ENCODE measurements around the gene EML4. TPM values are rescaled to one million over a fixed set of nuclear protein-coding genes. Genes with fewer than 3 reads are reported as not detected.

Gene EML4
- total RNA-seq, 1 experiment from 2014 or later: 38.3 TPM

- Histone ChIP-seq H3K9ac (ENCODE audit: low read length) (no peak overlapping the region), H3F3A (ENCODE audit: low read length, unreplicated experiment) (no peaks in the 10 kb centered on the region), H3K27ac (ENCODE audit: low read length) (no peak overlapping the region), H2AFZ (ENCODE audit: low read length) (no peak overlapping the region), H3K9me3 (ENCODE audit: low read length) (no peaks in the 10 kb centered on the region), H3K27me3 (ENCODE audit: low read length) (no peaks in the 10 kb centered on the region), H3K9me2 (replicated peaks; ENCODE audit: low read length) (no peaks in the 10 kb centered on the region), H3K79me2 (ENCODE audit: low read length) (no peaks in the 10 kb centered on the region), H3K4me3 (ENCODE audit: low read length) (no peak overlapping the region), H3K4me2 (ENCODE audit: low read length) (no peak overlapping the region), H3K36me3 (ENCODE audit: low read depth, low read length) (no peaks in the 10 kb centered on the region), H3K4me1 (ENCODE audit: insufficient read depth, low read length) (no peaks in the 10 kb centered on the region), H4K20me1 (ENCODE audit: low read length) (no peaks in the 10 kb centered on the region)
- TF ChIP-seq EZH2phosphoT487 (IDR thresholded peaks at IDR 0.05; ENCODE audit: borderline replicate concordance, low read length): no peak
- TF ChIP-seq EZH2 (IDR thresholded peaks at IDR 0.05; ENCODE audit: low read length, unreplicated experiment): no peak
- 0 out of 2 replicates have a peak, but pooled peaks have one; percentile 21 for TF ChIP-seq CTCF (conservative IDR thresholded peaks at IDR 0.05; ENCODE audit: low read depth, low read length)
- intact Hi-C loops (cut with micrococcal nuclease): no loop called here
- ChIA-PET POLR2A (ENCODE audit: unreplicated experiment) (no interaction called here), CTCF (no interaction called here)
- DNase-seq: no peak
- no TSS peak for BruUV-seq (replicated peaks)
- ATAC-seq: no peak
Measured at GRCh38 chr2:42274863-42275262, 105.7 kb downstream of the EML4 start.

GRCh38 chr2:42281416-42282081 lies 112.4 kb downstream of the EML4 start:
- no peak for TF ChIP-seq CTCF (conservative IDR thresholded peaks at IDR 0.05; ENCODE audit: low read depth, low read length)
- H3K9ac ChIP-seq (ENCODE audit: low read length): no peak overlapping the region
- ATAC-seq: no peak
- H3K27me3 ChIP-seq (ENCODE audit: low read length): no peaks in the 10 kb centered on the region
- no peaks in the 10 kb centered on the region for H3F3A ChIP-seq (ENCODE audit: low read length, unreplicated experiment)
- H3K4me1 ChIP-seq (ENCODE audit: insufficient read depth, low read length): peaks cover 3% of the 10 kb centered on the region; the same call in 1 of the 2 replicates
- no peak overlapping the region for H3K4me2 ChIP-seq (ENCODE audit: low read length)
- H3K4me3 ChIP-seq (ENCODE audit: low read length): no peak overlapping the region
- no peaks in the 10 kb centered on the region for H3K9me3 ChIP-seq (ENCODE audit: low read length)
- no peaks in the 10 kb centered on the region for H3K9me2 ChIP-seq (replicated peaks; ENCODE audit: low read length)
- H3K79me2 ChIP-seq (ENCODE audit: low read length): no peaks in the 10 kb centered on the region
- intact Hi-C loops (cut with micrococcal nuclease): no loop called here
- no peaks in the 10 kb centered on the region for H4K20me1 ChIP-seq (ENCODE audit: low read length)
- BruUV-seq (replicated peaks): no TSS peak
- H3K36me3 ChIP-seq (ENCODE audit: low read depth, low read length): peaks cover 9% of the 10 kb centered on the region; the same call in 1 of the 2 replicates
- POLR2A ChIA-PET (ENCODE audit: unreplicated experiment): no interaction called here
- H2AFZ ChIP-seq (ENCODE audit: low read length): no peak overlapping the region
- DNase-seq: no peak
- CTCF ChIA-PET: interaction anchor here (0.6 kb wide), 1 partner anchor 149 kb away, joined by 3 read pairs; no protein-coding TSS in a partner anchor
- H3K27ac ChIP-seq (ENCODE audit: low read length): no peak overlapping the region

- Histone ChIP-seq H3K9ac (ENCODE audit: low read length) (no peak overlapping the region), H4K20me1 (ENCODE audit: low read length) (no peaks in the 10 kb centered on the region), H3K27me3 (ENCODE audit: low read length) (no peaks in the 10 kb centered on the region), H2AFZ (ENCODE audit: low read length) (no peak overlapping the region), H3F3A (ENCODE audit: low read length, unreplicated experiment) (no peaks in the 10 kb centered on the region), H3K9me3 (ENCODE audit: low read length) (no peaks in the 10 kb centered on the region), H3K9me2 (replicated peaks; ENCODE audit: low read length) (no peaks in the 10 kb centered on the region), H3K4me2 (ENCODE audit: low read length) (no peak overlapping the region), H3K36me3 (ENCODE audit: low read depth, low read length) (peaks cover 14% of the 10 kb centered on the region; the same call in 1 of the 2 replicates), H3K4me3 (ENCODE audit: low read length) (no peak overlapping the region), H3K79me2 (ENCODE audit: low read length) (no peaks in the 10 kb centered on the region), H3K4me1 (ENCODE audit: insufficient read depth, low read length) (peaks cover 3% of the 10 kb centered on the region; the same call in 1 of the 2 replicates), H3K27ac (ENCODE audit: low read length) (no peak overlapping the region)
- POLR2A ChIA-PET (ENCODE audit: unreplicated experiment): no interaction called here
- ATAC-seq (no peak), DNase-seq (no peak)
- CTCF ChIA-PET: no interaction called here
- TF ChIP-seq EZH2phosphoT487 (IDR thresholded peaks at IDR 0.05; ENCODE audit: borderline replicate concordance, low read length): no peak
- TF ChIP-seq EZH2 (IDR thresholded peaks at IDR 0.05; ENCODE audit: low read length, unreplicated experiment): no peak
- no peak for TF ChIP-seq CTCF (conservative IDR thresholded peaks at IDR 0.05; ENCODE audit: low read depth, low read length)
- intact Hi-C loops (cut with micrococcal nuclease): no loop called here
- BruUV-seq (replicated peaks): no TSS peak
Measured at GRCh38 chr2:42284019-42284418, 114.9 kb downstream of the EML4 start.
